Neutrophil (primary cell): ENCODE measurements around the gene H3-3A.

Source experiments
- H3K27ac ChIP-seq: fragments of 200-600 bp; sonication (generic); 2 replicates; pipeline ENCODE4 v1.5.1; 2016; ENCODE audit warnings: mild to moderate bottlenecking, moderate library complexity
- H3K27me3 ChIP-seq: fragments of 200-600 bp; sonication (generic); 2 replicates; pipeline ENCODE4 v1.6.0; 2016; ENCODE audit warnings: mild to moderate bottlenecking
- H3K36me3 ChIP-seq: fragments of 200-600 bp; sonication (generic); 2 replicates; pipeline ENCODE4 v1.5.1; 2017
- H3K4me1 ChIP-seq, 2 experiments: fragments of 200-600 bp in 1 of 2; sonication (generic) in 1 of 2; 1 replicate in 1 of 2; 2 replicates in 1 of 2; pipeline versions ENCODE4 v1.5.1 to v1.6.1; 2013 to 2016; ENCODE audit warnings: low read depth in 1 of 2, low read length in 1 of 2, mild to moderate bottlenecking in 1 of 2, moderate library complexity in 1 of 2; ENCODE audit not compliant: control insufficient read depth in 1 of 2, insufficient read depth in 1 of 2
- H3K4me3 ChIP-seq, 2 experiments: fragments of 200-600 bp in 1 of 2; sonication (generic) in 1 of 2; 1 replicate in 1 of 2; 2 replicates in 1 of 2; pipeline ENCODE4 v1.5.1; 2013 to 2016; ENCODE audit warnings: low read depth in 1 of 2, low read length in 1 of 2, mild to moderate bottlenecking in 1 of 2, moderate library complexity in 1 of 2
- H3K9me3 ChIP-seq: fragments of 200-600 bp; sonication (generic); 2 replicates; pipeline ENCODE4 v1.5.1; 2016
- CTCF ChIP-seq: fragments of 200-600 bp; sonication (generic); IDR thresholded peaks from 2 replicates; pipeline ENCODE4 v1.5.1; 2016; ENCODE audit warnings: antibody characterized with exemption

H3-3A gene

GRCh38 chr1:226094451-226094850 is 31.9 kb downstream of the H3-3A start:
- H3K27ac ChIP-seq, result no peak overlapping the region
- no peak for TF ChIP-seq CTCF
- H3K36me3 ChIP-seq, result no peaks in the 10 kb centered on the region
- H3K9me3 ChIP-seq, result no peaks in the 10 kb centered on the region
- H3K4me3 ChIP-seq, result no peak overlapping the region
- peaks cover 4% of the 10 kb centered on the region for H3K27me3 ChIP-seq
- H3K4me1 ChIP-seq, result peaks cover 0 to 6% of the 10 kb centered on the region in 2 experiments

- H3K4me3 ChIP-seq, result no peak overlapping the region
- TF ChIP-seq CTCF, result no peak
- H3K27ac ChIP-seq, result no peak overlapping the region
- peaks cover 13% of the 10 kb centered on the region for H3K27me3 ChIP-seq
- no peaks in the 10 kb centered on the region for H3K9me3 ChIP-seq
- peaks cover 2 to 11% of the 10 kb centered on the region in 2 experiments for H3K4me1 ChIP-seq
- no peaks in the 10 kb centered on the region for H3K36me3 ChIP-seq
These were observed 32.8 kb downstream of the H3-3A start for GRCh38 chr1:226095286-226095685.

GRCh38 chr1:226097866-226098625 is 35.5 kb downstream of the H3-3A start:
- Histone ChIP-seq H3K27me3 (peaks cover 26% of the 10 kb centered on the region), H3K9me3 (no peaks in the 10 kb centered on the region), H3K36me3 (no peaks in the 10 kb centered on the region), H3K4me3 (no peak overlapping the region), H3K27ac (no peak overlapping the region), H3K4me1 (peaks cover 11 to 20% of the 10 kb centered on the region in 2 experiments)
- TF ChIP-seq CTCF, result no peak

GRCh38 chr1:226098870-226099835 is 36.6 kb downstream of the H3-3A start:
- Histone ChIP-seq H3K27ac (no peak overlapping the region), H3K9me3 (no peaks in the 10 kb centered on the region), H3K4me3 (no peak overlapping the region), H3K4me1 (peaks cover 11 to 20% of the 10 kb centered on the region in 2 experiments), H3K36me3 (no peaks in the 10 kb centered on the region), H3K27me3 (peaks cover 26% of the 10 kb centered on the region)
- no peak for TF ChIP-seq CTCF

- peaks cover 26% of the 10 kb centered on the region for H3K27me3 ChIP-seq
- H3K36me3 ChIP-seq, result no peaks in the 10 kb centered on the region
- no peaks in the 10 kb centered on the region for H3K9me3 ChIP-seq
- peak overlapping the region; percentile 53 to 54 for H3K4me3 ChIP-seq
- peaks cover 11 to 20% of the 10 kb centered on the region in 2 experiments for H3K4me1 ChIP-seq
- TF ChIP-seq CTCF, result no peak
- no peak overlapping the region for H3K27ac ChIP-seq
These were observed 38.2 kb downstream of the H3-3A start for GRCh38 chr1:226100436-226101391.
